Measurements from ENCODE around the gene DDX6. TPM values are rescaled to one million over a fixed set of nuclear protein-coding genes. Genes with fewer than 3 reads are reported as not detected.

The DDX6 gene
- total RNA-seq, 1 experiment from 2014 or later, result 151 TPM

DNA sequence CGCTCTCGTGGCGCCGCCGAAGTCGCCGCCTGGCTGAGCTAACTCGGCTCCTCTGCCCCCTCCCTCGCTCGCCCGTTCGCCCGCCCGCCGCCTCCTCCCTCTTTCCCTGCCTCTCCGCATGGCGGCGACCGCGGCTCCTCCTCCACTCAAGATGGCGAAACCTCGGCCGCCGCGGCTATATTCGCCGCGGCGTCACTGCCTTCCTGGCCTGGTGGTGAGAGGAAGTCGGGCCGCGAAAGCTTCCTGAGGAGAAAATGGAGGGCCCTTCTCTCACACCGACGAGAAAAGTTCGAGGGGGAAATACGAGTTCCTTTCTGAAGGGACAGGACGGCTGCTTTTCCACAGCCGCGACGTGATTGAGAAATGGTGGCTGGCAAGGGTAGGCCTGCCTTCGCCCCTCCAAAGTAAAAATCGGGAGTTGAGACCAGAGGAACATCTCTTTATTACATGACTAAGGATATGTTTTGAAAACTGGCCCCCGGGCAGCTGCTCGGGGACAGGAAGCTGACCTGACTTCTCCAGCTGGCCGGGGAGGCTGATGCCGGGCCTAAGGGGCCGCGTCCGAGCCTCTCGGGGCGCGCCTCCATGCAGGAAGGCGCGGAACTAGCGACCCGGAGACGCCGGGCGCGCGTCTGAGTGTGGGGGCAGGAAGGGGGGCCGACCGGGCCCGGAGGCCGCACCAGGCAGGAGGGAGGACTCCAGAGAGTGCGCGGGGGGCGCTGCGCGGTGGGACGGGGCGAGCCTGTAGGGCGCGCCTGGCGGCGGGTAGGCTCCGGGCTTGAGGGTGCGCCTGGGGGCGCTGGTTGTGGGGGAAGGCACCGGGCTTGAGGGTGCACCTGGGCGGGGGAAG, at the start of gene DDX6 (continued):
- TF ChIP-seq ZNF232 (CRISPR knock-in tag; IDR thresholded peaks at IDR 0.05) (no peak), OVOL2 (CRISPR knock-in tag; IDR thresholded peaks at IDR 0.05; ENCODE audit: borderline replicate concordance) (no peak), NR2C2 (CRISPR knock-in tag; IDR thresholded peaks at IDR 0.05) (no peak), ZNF423 (CRISPR knock-in tag; IDR thresholded peaks at IDR 0.05) (0 out of 2 replicates have a peak, but pooled peaks have one; percentile 10), ETV6 (CRISPR knock-in tag; IDR thresholded peaks at IDR 0.05) (no peak), NFE2L1 (CRISPR knock-in tag; IDR thresholded peaks at IDR 0.05) (0 out of 2 replicates have a peak, but pooled peaks have one; percentile 13)
- TF ChIP-seq, protein P1, sequence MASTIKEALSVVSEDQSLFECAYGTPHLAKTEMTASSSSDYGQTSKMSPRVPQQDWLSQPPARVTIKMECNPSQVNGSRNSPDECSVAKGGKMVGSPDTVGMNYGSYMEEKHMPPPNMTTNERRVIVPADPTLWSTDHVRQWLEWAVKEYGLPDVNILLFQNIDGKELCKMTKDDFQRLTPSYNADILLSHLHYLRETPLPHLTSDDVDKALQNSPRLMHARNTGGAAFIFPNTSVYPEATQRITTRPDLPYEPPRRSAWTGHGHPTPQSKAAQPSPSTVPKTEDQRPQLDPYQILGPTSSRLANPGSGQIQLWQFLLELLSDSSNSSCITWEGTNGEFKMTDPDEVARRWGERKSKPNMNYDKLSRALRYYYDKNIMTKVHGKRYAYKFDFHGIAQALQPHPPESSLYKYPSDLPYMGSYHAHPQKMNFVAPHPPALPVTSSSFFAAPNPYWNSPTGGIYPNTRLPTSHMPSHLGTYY (CRISPR knock-in tag; IDR thresholded peaks at IDR 0.05), result no peak
- TF ChIP-seq, protein P2, sequence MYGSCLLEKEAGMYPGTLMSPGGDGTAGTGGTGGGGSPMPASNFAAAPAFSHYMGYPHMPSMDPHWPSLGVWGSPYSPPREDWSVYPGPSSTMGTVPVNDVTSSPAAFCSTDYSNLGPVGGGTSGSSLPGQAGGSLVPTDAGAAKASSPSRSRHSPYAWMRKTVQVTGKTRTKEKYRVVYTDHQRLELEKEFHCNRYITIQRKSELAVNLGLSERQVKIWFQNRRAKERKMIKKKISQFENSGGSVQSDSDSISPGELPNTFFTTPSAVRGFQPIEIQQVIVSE (CRISPR knock-in tag; IDR thresholded peaks at IDR 0.05; ENCODE audit: borderline replicate concordance), result no peak
- TF ChIP-seq, protein P3, sequence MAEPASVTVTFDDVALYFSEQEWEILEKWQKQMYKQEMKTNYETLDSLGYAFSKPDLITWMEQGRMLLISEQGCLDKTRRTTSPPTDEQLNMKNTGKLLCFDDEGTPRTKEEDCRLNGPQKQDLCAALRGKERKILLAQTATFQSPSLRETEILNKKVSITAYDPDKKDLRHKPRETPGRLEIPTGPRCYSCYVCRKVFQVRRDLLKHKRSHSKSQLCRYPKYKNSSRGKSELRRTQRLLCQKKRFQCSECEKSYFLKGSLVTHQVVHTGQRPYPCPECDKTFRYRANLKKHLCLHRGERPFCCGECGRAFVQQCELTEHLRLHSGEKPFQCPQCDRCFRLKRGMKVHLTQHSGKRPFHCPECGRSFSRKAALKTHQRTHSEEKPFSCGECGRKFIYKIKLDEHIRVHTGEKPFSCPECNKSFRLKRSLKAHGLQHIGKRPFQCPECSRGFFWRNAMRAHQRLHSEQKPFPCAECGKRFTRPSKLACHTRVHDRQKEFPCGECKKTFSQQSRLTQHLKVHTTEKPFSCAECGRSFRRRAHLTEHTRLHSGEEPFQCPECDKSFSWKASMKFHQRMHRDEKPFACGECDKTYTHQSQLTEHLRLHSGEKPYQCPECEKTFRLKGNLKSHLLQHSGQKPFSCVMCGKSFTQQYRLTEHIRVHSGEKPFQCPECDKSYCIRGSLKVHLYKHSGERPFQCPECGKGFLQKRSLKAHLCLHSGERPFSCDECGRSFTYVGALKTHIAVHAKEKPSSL (CRISPR knock-in tag; conservative IDR thresholded peaks at IDR 0.05), result no peak
- TF ChIP-seq, protein P4, sequence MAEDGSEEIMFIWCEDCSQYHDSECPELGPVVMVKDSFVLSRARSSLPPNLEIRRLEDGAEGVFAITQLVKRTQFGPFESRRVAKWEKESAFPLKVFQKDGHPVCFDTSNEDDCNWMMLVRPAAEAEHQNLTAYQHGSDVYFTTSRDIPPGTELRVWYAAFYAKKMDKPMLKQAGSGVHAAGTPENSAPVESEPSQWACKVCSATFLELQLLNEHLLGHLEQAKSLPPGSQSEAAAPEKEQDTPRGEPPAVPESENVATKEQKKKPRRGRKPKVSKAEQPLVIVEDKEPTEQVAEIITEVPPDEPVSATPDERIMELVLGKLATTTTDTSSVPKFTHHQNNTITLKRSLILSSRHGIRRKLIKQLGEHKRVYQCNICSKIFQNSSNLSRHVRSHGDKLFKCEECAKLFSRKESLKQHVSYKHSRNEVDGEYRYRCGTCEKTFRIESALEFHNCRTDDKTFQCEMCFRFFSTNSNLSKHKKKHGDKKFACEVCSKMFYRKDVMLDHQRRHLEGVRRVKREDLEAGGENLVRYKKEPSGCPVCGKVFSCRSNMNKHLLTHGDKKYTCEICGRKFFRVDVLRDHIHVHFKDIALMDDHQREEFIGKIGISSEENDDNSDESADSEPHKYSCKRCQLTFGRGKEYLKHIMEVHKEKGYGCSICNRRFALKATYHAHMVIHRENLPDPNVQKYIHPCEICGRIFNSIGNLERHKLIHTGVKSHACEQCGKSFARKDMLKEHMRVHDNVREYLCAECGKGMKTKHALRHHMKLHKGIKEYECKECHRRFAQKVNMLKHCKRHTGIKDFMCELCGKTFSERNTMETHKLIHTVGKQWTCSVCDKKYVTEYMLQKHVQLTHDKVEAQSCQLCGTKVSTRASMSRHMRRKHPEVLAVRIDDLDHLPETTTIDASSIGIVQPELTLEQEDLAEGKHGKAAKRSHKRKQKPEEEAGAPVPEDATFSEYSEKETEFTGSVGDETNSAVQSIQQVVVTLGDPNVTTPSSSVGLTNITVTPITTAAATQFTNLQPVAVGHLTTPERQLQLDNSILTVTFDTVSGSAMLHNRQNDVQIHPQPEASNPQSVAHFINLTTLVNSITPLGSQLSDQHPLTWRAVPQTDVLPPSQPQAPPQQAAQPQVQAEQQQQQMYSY (CRISPR knock-in tag; IDR thresholded peaks at IDR 0.05), result no peak
- TF ChIP-seq, protein P5, sequence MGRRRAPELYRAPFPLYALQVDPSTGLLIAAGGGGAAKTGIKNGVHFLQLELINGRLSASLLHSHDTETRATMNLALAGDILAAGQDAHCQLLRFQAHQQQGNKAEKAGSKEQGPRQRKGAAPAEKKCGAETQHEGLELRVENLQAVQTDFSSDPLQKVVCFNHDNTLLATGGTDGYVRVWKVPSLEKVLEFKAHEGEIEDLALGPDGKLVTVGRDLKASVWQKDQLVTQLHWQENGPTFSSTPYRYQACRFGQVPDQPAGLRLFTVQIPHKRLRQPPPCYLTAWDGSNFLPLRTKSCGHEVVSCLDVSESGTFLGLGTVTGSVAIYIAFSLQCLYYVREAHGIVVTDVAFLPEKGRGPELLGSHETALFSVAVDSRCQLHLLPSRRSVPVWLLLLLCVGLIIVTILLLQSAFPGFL (CRISPR knock-in tag; IDR thresholded peaks at IDR 0.05; ENCODE audit: borderline replicate concordance), result no peak
- TF ChIP-seq, protein P6, sequence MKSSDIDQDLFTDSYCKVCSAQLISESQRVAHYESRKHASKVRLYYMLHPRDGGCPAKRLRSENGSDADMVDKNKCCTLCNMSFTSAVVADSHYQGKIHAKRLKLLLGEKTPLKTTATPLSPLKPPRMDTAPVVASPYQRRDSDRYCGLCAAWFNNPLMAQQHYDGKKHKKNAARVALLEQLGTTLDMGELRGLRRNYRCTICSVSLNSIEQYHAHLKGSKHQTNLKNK (CRISPR knock-in tag; IDR thresholded peaks at IDR 0.05), result no peak

DNA sequence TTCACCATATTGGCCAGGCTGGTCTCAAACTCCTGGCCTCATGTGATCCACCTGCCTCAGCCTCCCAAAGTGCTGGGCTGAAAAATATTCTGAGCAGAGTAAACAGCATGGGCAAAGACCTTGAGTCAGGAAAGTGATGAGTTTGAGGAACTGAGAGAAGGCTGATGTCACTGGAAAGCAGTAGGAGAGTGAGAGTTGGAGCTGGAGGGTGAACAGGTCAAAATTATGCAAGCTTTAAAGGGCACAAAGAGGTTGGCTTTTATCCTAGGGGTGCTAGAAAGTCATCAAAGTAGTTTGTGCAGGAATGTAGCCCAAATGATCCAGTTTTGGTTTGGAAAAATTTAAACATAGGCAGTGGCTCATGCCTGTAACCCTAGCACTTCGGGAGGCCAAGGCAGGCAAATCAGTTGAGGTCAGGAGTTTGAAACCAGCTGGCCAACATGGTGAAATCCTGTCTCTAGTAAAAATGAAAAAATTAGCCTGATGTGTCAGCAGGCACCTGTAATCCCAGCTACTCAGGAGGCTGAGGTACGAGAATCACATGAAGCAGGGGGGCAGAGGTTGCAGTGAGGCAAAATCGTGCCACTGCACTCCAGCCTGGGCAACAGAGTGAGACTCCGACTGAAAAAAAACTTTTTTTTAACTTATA, 48.1 kb upstream of the DDX6 start:
- DNase-seq (ENCODE audit: low spot score), result no peak
- CTCF ChIA-PET, result no interaction called here
- H3K27me3 Mint-ChIP-seq (ENCODE audit: low read depth), result peaks cover 3% of the 10 kb centered on the region; the same call in 1 of the 2 replicates
- TF ChIP-seq NFE2L1 (CRISPR knock-in tag; IDR thresholded peaks at IDR 0.05), result no peak
- TF ChIP-seq RELA (CRISPR knock-in tag; IDR thresholded peaks at IDR 0.05; ENCODE audit: borderline replicate concordance), result no peak
- TF ChIP-seq, protein P7, sequence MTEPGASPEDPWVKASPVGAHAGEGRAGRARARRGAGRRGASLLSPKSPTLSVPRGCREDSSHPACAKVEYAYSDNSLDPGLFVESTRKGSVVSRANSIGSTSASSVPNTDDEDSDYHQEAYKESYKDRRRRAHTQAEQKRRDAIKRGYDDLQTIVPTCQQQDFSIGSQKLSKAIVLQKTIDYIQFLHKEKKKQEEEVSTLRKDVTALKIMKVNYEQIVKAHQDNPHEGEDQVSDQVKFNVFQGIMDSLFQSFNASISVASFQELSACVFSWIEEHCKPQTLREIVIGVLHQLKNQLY (CRISPR knock-in tag; IDR thresholded peaks at IDR 0.05), result no peak
- TF ChIP-seq SP1 (CRISPR knock-in tag; conservative IDR thresholded peaks at IDR 0.05), result no peak
- TF ChIP-seq, protein P6 (CRISPR knock-in tag; IDR thresholded peaks at IDR 0.05), result no peak
- POLR2A ChIA-PET, result no interaction called here
- no peaks in the 10 kb centered on the region for H3K36me3 Mint-ChIP-seq
- no peak overlapping the region for H3K4me3 Mint-ChIP-seq
- H3K9me3 Mint-ChIP-seq, result no peaks in the 10 kb centered on the region
- no peak overlapping the region for H3K27ac Mint-ChIP-seq
- H3K4me1 Mint-ChIP-seq, result no peaks in the 10 kb centered on the region
- no peak for ATAC-seq
